Endothelial cell of umbilical vein (primary cell): Measurements from ENCODE around the gene UNC119B. TPM values are rescaled to one million over a fixed set of nuclear protein-coding genes. Genes with fewer than 3 reads are reported as not detected.

ENCODE experiments used
- BruUV-seq: library from RNA; stranded (reverse); fragments of 400-500 nt; replicated peaks from 2 replicates; lab custom pipeline; 2021; lab: Mats Ljungman, UMichigan
- CTCF ChIA-PET: fragments of 300-600, 350-600 bp; sonication (Branson Sonifier 250); formaldehyde crosslinking; loops from one replicate; lab custom pipeline; 2021; ENCODE audit warnings: antibody characterized with exemption, inconsistent platforms; lab: Charles Lee
- POLR2A ChIA-PET: fragments of 300-600, 350-600 bp; sonication (Branson Sonifier 250); formaldehyde crosslinking; loops from one replicate; lab custom pipeline; 2021; ENCODE audit warnings: antibody characterized with exemption, inconsistent platforms; lab: Charles Lee
- DNase-seq: peaks from one replicate; pipeline ENCODE4 v3.0.0-alpha.2; 2011; ENCODE audit warnings: low read depth, low spot score
- FAIRE-seq: peaks from 2 replicates; lab custom pipeline; 2011; peaks lifted over from hg19 to GRCh38; lab: Jason Lieb, UNC
- H2AFZ ChIP-seq: 2 replicates; pipeline ENCODE4 v1.6.0; 2012; ENCODE audit warnings: low read depth, low read length, control low read depth, inconsistent platforms
- H3K27ac ChIP-seq: 2 replicates; pipeline ENCODE4 v1.5.1; 2011; ENCODE audit warnings: low read depth, mild to moderate bottlenecking, control low read depth, low read length, moderate library complexity; ENCODE audit not compliant: insufficient read depth
- H3K27me3 ChIP-seq, 2 experiments: 2 replicates each; pipeline versions ENCODE4 v1.6.0 to v1.6.1; 2011; ENCODE audit warnings: low read length in 2 of 2, mixed read lengths in 1 of 2; ENCODE audit not compliant: control insufficient read depth in 2 of 2, insufficient read depth in 2 of 2
- H3K36me3 ChIP-seq, 2 experiments: 2 replicates in 1 of 2; 3 replicates in 1 of 2; pipeline ENCODE4 v1.5.1; 2011; ENCODE audit warnings: low read length in 2 of 2, mild to moderate bottlenecking in 1 of 2, moderate library complexity in 1 of 2; ENCODE audit not compliant: control insufficient read depth in 2 of 2, insufficient read depth in 2 of 2; ENCODE audit errors: extremely low read depth in 1 of 2
- H3K4me1 ChIP-seq: 3 replicates; pipeline ENCODE4 v1.5.1; 2011; ENCODE audit warnings: mild to moderate bottlenecking, low read length; ENCODE audit not compliant: control insufficient read depth, insufficient read depth; ENCODE audit errors: extremely low read depth
- H3K4me2 ChIP-seq: 2 replicates; pipeline ENCODE4 v1.6.1; 2011; ENCODE audit warnings: low read length, control low read depth, mixed read lengths; ENCODE audit not compliant: insufficient read depth
- H3K4me3 ChIP-seq, 3 experiments: fragments of 200-600 bp in 1 of 3; sonication (generic), shearing (Covaris generic) in 1 of 3; replicated peaks in 1 of 3; 2 replicates each; pipeline ENCODE4 v1.5.1; 2011 to 2016; ENCODE audit warnings: control low read depth in 3 of 3, low read length in 3 of 3, mild to moderate bottlenecking in 2 of 3, inconsistent platforms in 1 of 3, low read depth in 1 of 3, moderate library complexity in 1 of 3; ENCODE audit not compliant: insufficient read depth in 1 of 3
- H3K79me2 ChIP-seq: 2 replicates; pipeline ENCODE4 v1.6.0; 2012; ENCODE audit warnings: low read length, inconsistent platforms; ENCODE audit not compliant: control insufficient read depth, insufficient read depth
- H3K9ac ChIP-seq: replicated peaks from 2 replicates; pipeline ENCODE3; 2011; ENCODE audit warnings: low read length, control low read depth; ENCODE audit not compliant: insufficient read depth; ENCODE audit errors: extremely low read depth
- H3K9me1 ChIP-seq: replicated peaks from 3 replicates; pipeline ENCODE4 v1.6.0; 2011; ENCODE audit warnings: mild to moderate bottlenecking, low read length; ENCODE audit not compliant: control insufficient read depth, insufficient read depth; ENCODE audit errors: extremely low read depth
- H3K9me3 ChIP-seq: replicated peaks from 2 replicates; pipeline ENCODE4 v1.5.1; 2012; ENCODE audit warnings: low read length, inconsistent platforms; ENCODE audit not compliant: control insufficient read depth, insufficient read depth
- H4K20me1 ChIP-seq: replicated peaks from 2 replicates; pipeline ENCODE3; 2011; ENCODE audit warnings: mild to moderate bottlenecking, low read length; ENCODE audit not compliant: control insufficient read depth, insufficient read depth; ENCODE audit errors: extremely low read depth
- EZH2 ChIP-seq: IDR thresholded peaks from 2 replicates; pipeline ENCODE4 v1.6.1; 2012; ENCODE audit warnings: borderline replicate concordance, low read depth, mild to moderate bottlenecking, moderate library complexity, low read length, inconsistent platforms; ENCODE audit not compliant: severe bottlenecking
- FOS ChIP-seq: IDR thresholded peaks from 2 replicates; pipeline ENCODE4 v1.6.1; 2011; ENCODE audit warnings: mild to moderate bottlenecking, low read length, moderate library complexity, borderline replicate concordance; ENCODE audit not compliant: insufficient read depth
- GATA2 ChIP-seq: IDR thresholded peaks from 2 replicates; pipeline ENCODE4 v1.7.0; 2011; ENCODE audit warnings: low read depth, mild to moderate bottlenecking, moderate library complexity, mixed read lengths, low read length; ENCODE audit not compliant: insufficient read length, insufficient read depth
- JUN ChIP-seq: IDR thresholded peaks from 2 replicates; pipeline ENCODE4 v1.6.1; 2011; ENCODE audit warnings: borderline replicate concordance, low read depth; ENCODE audit not compliant: insufficient read length, insufficient read depth
- MYC ChIP-seq: IDR thresholded peaks from one replicate; pipeline ENCODE4 v1.6.1; 2011; ENCODE audit warnings: mild to moderate bottlenecking, low read depth, low read length
- POLR2A ChIP-seq: IDR thresholded peaks from 2 replicates; pipeline ENCODE4 v1.6.1; 2012; ENCODE audit warnings: low read depth, mild to moderate bottlenecking, control low read depth, low read length
- POLR2AphosphoS5 ChIP-seq: IDR thresholded peaks from 2 replicates; pipeline ENCODE4 v1.6.1; 2012; ENCODE audit warnings: low read depth, mild to moderate bottlenecking, control low read depth, low read length, moderate library complexity; ENCODE audit not compliant: insufficient read depth
- dilution Hi-C: fragments of 300-500 bp; cut with MboI; formaldehyde crosslinking; loops from one replicate; pipeline ENCODE4 v1.15.0; 2019; ENCODE audit warnings: low sequenced_read_pairs; ENCODE audit not compliant: extremely low pct_ligation_motif_present
- intact Hi-C: fragments of 100-400 bp; cut with micrococcal nuclease; formaldehyde crosslinking; loops from one replicate; pipeline ENCODE4 v1.10.0; 2022
- polyA plus RNA-seq, 4 experiments: library from polyadenylated mRNA; depleted of rRNA in 3 of 4; stranded (reverse) in 3 of 4; unstranded in 1 of 4; fragments of >200 nt; gene quantifications; 2 replicates each; pipeline versions ENCODE4 v1.2.1 to v1.2.3, GENCODE V29; 2011 to 2012; ENCODE audit warnings: missing spikeins in 1 of 4
- total RNA-seq: library from RNA; stranded (reverse); gene quantifications from 2 replicates; pipeline ENCODE4 v1.2.3, GENCODE V29; 2021
- TF ChIP-seq, protein P1 (sequence below), 2 donors: IDR thresholded peaks; 1 replicate in 1 of 2; 2 replicates in 1 of 2; pipeline ENCODE4 v1.5.1; 2011; ENCODE audit warnings: low read length in 2 of 2, mild to moderate bottlenecking in 2 of 2, moderate library complexity in 2 of 2, control low read depth in 1 of 2, inconsistent platforms in 1 of 2, low read depth in 1 of 2; ENCODE audit not compliant: insufficient read depth in 1 of 2; ENCODE audit errors: extremely low read depth in 1 of 2
- TF ChIP-seq, protein P2 (sequence below): IDR thresholded peaks from 2 replicates; pipeline ENCODE4 v1.6.1; 2011; ENCODE audit not compliant: insufficient read depth, insufficient read length

The UNC119B gene
- total and polyA plus RNA-seq, 2 donors (not counting 3 experiments of a cell fraction or from before 2014, with no cell fraction given): 23.1 to 33.7 TPM

DNA sequence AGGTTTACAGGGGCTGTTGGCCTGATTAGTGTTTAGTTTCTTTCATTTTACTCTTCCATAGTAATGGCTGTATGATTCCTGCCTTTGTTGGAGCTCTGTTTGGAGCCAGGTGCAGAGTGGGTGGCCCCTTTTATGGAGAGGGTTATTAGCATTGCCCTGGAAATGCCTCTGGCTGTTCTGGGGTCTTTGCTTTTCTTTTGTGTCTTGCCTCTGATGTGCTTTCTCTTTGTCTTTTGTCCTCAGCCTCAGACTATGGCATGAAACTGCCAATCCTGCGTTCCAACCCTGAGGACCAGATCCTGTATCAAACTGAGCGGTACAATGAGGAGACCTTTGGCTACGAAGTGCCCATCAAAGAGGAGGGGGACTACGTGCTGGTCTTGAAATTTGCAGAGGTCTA is 16.4 kb upstream of the UNC119B start:
- no peak overlapping the region for H3K27ac ChIP-seq
- ChIA-PET CTCF (no interaction called here), POLR2A (no interaction called here)
- intact Hi-C loops (no loop called here), dilution Hi-C loops (no loop called here)
- H3K9me3 ChIP-seq: no peaks in the 10 kb centered on the region
- no peak overlapping the region for H3K4me2 ChIP-seq
- no peaks in the 10 kb centered on the region for H3K9me1 ChIP-seq
- peaks cover 20 to 21% of the 10 kb centered on the region in 2 experiments for H3K36me3 ChIP-seq
- no peak overlapping the region for H2AFZ ChIP-seq
- H3K4me3 ChIP-seq: no peak overlapping the region
- peaks cover 42% of the 10 kb centered on the region for H3K79me2 ChIP-seq
- H3K9ac ChIP-seq: no peak overlapping the region
- no peak for DNase-seq
- H3K27me3 ChIP-seq: no peaks in the 10 kb centered on the region
- TF ChIP-seq POLR2A: no peak
- TF ChIP-seq, protein P1, sequence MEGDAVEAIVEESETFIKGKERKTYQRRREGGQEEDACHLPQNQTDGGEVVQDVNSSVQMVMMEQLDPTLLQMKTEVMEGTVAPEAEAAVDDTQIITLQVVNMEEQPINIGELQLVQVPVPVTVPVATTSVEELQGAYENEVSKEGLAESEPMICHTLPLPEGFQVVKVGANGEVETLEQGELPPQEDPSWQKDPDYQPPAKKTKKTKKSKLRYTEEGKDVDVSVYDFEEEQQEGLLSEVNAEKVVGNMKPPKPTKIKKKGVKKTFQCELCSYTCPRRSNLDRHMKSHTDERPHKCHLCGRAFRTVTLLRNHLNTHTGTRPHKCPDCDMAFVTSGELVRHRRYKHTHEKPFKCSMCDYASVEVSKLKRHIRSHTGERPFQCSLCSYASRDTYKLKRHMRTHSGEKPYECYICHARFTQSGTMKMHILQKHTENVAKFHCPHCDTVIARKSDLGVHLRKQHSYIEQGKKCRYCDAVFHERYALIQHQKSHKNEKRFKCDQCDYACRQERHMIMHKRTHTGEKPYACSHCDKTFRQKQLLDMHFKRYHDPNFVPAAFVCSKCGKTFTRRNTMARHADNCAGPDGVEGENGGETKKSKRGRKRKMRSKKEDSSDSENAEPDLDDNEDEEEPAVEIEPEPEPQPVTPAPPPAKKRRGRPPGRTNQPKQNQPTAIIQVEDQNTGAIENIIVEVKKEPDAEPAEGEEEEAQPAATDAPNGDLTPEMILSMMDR (IDR thresholded peaks at IDR 0.05; ENCODE audit: extremely low read depth in 1 of 2, insufficient read depth in 1 of 2, low read depth in 1 of 2, low read length in 2 of 2): no peak
- no peak for TF ChIP-seq POLR2AphosphoS5
- TF ChIP-seq JUN: no peak
- TF ChIP-seq FOS: no peak
- TF ChIP-seq GATA2: no peak
- TF ChIP-seq EZH2: no peak
- TF ChIP-seq, protein P2, sequence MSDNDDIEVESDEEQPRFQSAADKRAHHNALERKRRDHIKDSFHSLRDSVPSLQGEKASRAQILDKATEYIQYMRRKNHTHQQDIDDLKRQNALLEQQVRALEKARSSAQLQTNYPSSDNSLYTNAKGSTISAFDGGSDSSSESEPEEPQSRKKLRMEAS: no peak
- no peak for TF ChIP-seq MYC
- FAIRE-seq: no peak
- H4K20me1 ChIP-seq: no peaks in the 10 kb centered on the region
- BruUV-seq: no TSS peak
- peaks cover 33% of the 10 kb centered on the region for H3K4me1 ChIP-seq
